Lower leg skin (tissue), 3 donors: ENCODE results near the gene PRRG2.

Source experiments
- CTCF ChIP-seq, 3 donors: fragments of 450-650 bp; IDR thresholded peaks; one replicate each; pipeline ENCODE4 v1.5.1; 2016; ENCODE audit warnings: antibody characterized with exemption in 3 of 3, mild to moderate bottlenecking in 3 of 3, moderate library complexity in 2 of 3
- POLR2A ChIP-seq, 2 donors: fragments of 450-650 bp; IDR thresholded peaks; one replicate each; pipeline ENCODE4 v1.6.1; 2016 to 2017; ENCODE audit warnings: antibody characterized with exemption in 2 of 2, mild to moderate bottlenecking in 1 of 2, moderate library complexity in 1 of 2

- TF ChIP-seq CTCF (IDR thresholded peaks at IDR 0.05), result no peak
- no peak for TF ChIP-seq POLR2A (IDR thresholded peaks at IDR 0.05)
Observed at GRCh38 chr19:49566302-49566701, 14.8 kb upstream of the PRRG2 start.
